KMS-11 (cell line): Measurements from ENCODE around the gene MAMDC2.
A peak's percentile ranks its signal among the peaks of the same experiment; 100 is the strongest.

ENCODE experiments used
- H2AFZ ChIP-seq: fragments of 200-600 bp; sonication (generic); 2 replicates; pipeline ENCODE4 v1.6.1; 2016; ENCODE audit warnings: antibody characterized with exemption, mixed run types, low read depth
- H3K27ac ChIP-seq: fragments of 200-600 bp; sonication (generic); 2 replicates; pipeline ENCODE4 v1.6.1; 2016; ENCODE audit warnings: mild to moderate bottlenecking, mixed run types
- H3K27me3 ChIP-seq: fragments of 200-600 bp; sonication (generic); 2 replicates; pipeline ENCODE4 v1.6.1; 2017; ENCODE audit warnings: mild to moderate bottlenecking, low read depth, mixed run types, moderate library complexity; ENCODE audit not compliant: insufficient read depth
- H3K36me3 ChIP-seq: fragments of 200-600 bp; sonication (generic); 2 replicates; pipeline ENCODE4 v1.6.1; 2017; ENCODE audit warnings: mild to moderate bottlenecking, mixed run types; ENCODE audit not compliant: insufficient read depth
- H3K4me1 ChIP-seq: fragments of 200-600 bp; sonication (generic); 2 replicates; pipeline ENCODE4 v1.6.1; 2016; ENCODE audit warnings: mild to moderate bottlenecking, low read depth, mixed run types; ENCODE audit not compliant: poor library complexity, severe bottlenecking
- H3K4me2 ChIP-seq: fragments of 200-600 bp; sonication (generic); 2 replicates; pipeline ENCODE4 v1.7.0; 2016; ENCODE audit warnings: mild to moderate bottlenecking, mixed run types
- H3K4me3 ChIP-seq: fragments of 200-600 bp; sonication (generic); IDR thresholded peaks from 2 replicates; pipeline ENCODE4 v1.6.1; 2017; ENCODE audit warnings: low read depth, low read length, mixed read lengths; ENCODE audit not compliant: insufficient read depth
- H3K79me2 ChIP-seq: fragments of 200-600 bp; sonication (generic); 2 replicates; pipeline ENCODE4 v1.6.1; 2016; ENCODE audit warnings: low read depth, mixed run types; ENCODE audit not compliant: insufficient read depth
- H3K9ac ChIP-seq: fragments of 200-600 bp; sonication (generic); 2 replicates; pipeline ENCODE4 v1.6.1; 2016; ENCODE audit warnings: mild to moderate bottlenecking, mixed run types
- H4K20me1 ChIP-seq: fragments of 200-600 bp; sonication (generic); 2 replicates; pipeline ENCODE4 v1.6.1; 2016; ENCODE audit warnings: mild to moderate bottlenecking, mixed run types; ENCODE audit not compliant: insufficient read depth
- CTCF ChIP-seq: fragments of 200-600 bp; sonication (generic); conservative IDR thresholded peaks from 2 replicates; pipeline ENCODE4 v1.6.1; 2017; ENCODE audit warnings: low read depth, mild to moderate bottlenecking, antibody characterized with exemption, low read length, moderate library complexity, mixed read lengths

Gene MAMDC2

GRCh38 chr9:70257991-70258691 lies 214.5 kb downstream of the MAMDC2 start:
- H3K27ac ChIP-seq: peak overlapping the region; percentile 88
- H3K27me3 ChIP-seq: no peaks in the 10 kb centered on the region
- H3K36me3 ChIP-seq: no peaks in the 10 kb centered on the region; the same call in 1 of the 2 replicates
- peaks cover 43% of the 10 kb centered on the region for H3K79me2 ChIP-seq
- H3K4me3 ChIP-seq: no peak overlapping the region
- peak overlapping the region; percentile 91 for H3K4me2 ChIP-seq
- H2AFZ ChIP-seq: peak overlapping the region; percentile 85
- H4K20me1 ChIP-seq: no peaks in the 10 kb centered on the region
- H3K4me1 ChIP-seq: peaks cover 26% of the 10 kb centered on the region
- no peak for TF ChIP-seq CTCF
- H3K9ac ChIP-seq: peak overlapping the region; percentile 95

- no peak for TF ChIP-seq CTCF
- Histone ChIP-seq H3K79me2 (peaks cover 50% of the 10 kb centered on the region), H2AFZ (peak within 1 kb of the TSS; percentile 85), H3K27ac (peak within 1 kb of the TSS; percentile 88), H3K4me2 (peak within 1 kb of the TSS; percentile 91), H4K20me1 (no peaks in the 10 kb centered on the region; the same call in 1 of the 2 replicates), H3K9ac (peak within 1 kb of the TSS; percentile 95), H3K27me3 (no peaks in the 10 kb centered on the region), H3K4me3 (no peak within 1 kb of the TSS), H3K36me3 (no peaks in the 10 kb centered on the region; the same call in 1 of the 2 replicates), H3K4me1 (peaks cover 26% of the 10 kb centered on the region)
Measured at GRCh38 chr9:70258692-70259511, 215.3 kb downstream of the MAMDC2 start, which contains the start of gene SMC5. Gene SMC5, plus strand, starts transcription at chr9:70258978. Its CDS starts 101 bp downstream, at chr9:70259079.

- Histone ChIP-seq H3K36me3 (peaks cover 3% of the 10 kb centered on the region; the same call in 1 of the 2 replicates), H3K4me3 (no peak overlapping the region), H4K20me1 (no peaks in the 10 kb centered on the region; the same call in 1 of the 2 replicates), H3K79me2 (peaks cover 54% of the 10 kb centered on the region), H3K27ac (peak overlapping the region; percentile 88), H3K27me3 (no peaks in the 10 kb centered on the region), H3K4me2 (peak overlapping the region; percentile 77), H3K9ac (peak overlapping the region; percentile 95), H3K4me1 (peaks cover 26% of the 10 kb centered on the region), H2AFZ (peak overlapping the region; percentile 85)
- no peak for TF ChIP-seq CTCF
Measured at GRCh38 chr9:70259512-70259802, 215.8 kb downstream of the MAMDC2 start.

- TF ChIP-seq CTCF: no peak
- H3K27me3 ChIP-seq: no peaks in the 10 kb centered on the region
- H3K9ac ChIP-seq: peak overlapping the region; percentile 95; the same call in 1 of the 2 replicates
- peaks cover 55% of the 10 kb centered on the region for H3K79me2 ChIP-seq
- H2AFZ ChIP-seq: no peak overlapping the region
- peaks cover 26% of the 10 kb centered on the region for H3K4me1 ChIP-seq
- peak overlapping the region; percentile 77 for H3K4me2 ChIP-seq
- H4K20me1 ChIP-seq: no peaks in the 10 kb centered on the region; the same call in 1 of the 2 replicates
- no peak overlapping the region for H3K27ac ChIP-seq
- H3K4me3 ChIP-seq: no peak overlapping the region
- peaks cover 4% of the 10 kb centered on the region; the same call in 1 of the 2 replicates for H3K36me3 ChIP-seq
Measured at GRCh38 chr9:70260007-70260443, 216.4 kb downstream of the MAMDC2 start.
